Activated CD8-positive, alpha-beta T cell treated with anti-CD3 and anti-CD28 coated beads, Interleukin-2, amount 10 ng/mL, durations not matched to agents 7 days and 5 days (primary cell): ENCODE results near the gene AFAP1L2. TPM values are rescaled to one million over a fixed set of nuclear protein-coding genes. Genes with fewer than 3 reads are reported as not detected.

Source experiments
- ATAC-seq: fragments of 150-1000 bp; cut with Tn5 transposase; one replicate; pipeline ENCODE4 v1.10.0; 2021; ENCODE audit warnings: moderate library complexity
- CTCF ChIA-PET: fragments of 350-600 bp; sonication (Branson Sonifier 250); formaldehyde crosslinking; loops from one replicate; lab custom pipeline; 2021; ENCODE audit warnings: antibody characterized with exemption; lab: Charles Lee
- POLR2A ChIA-PET: fragments of 350-600 bp; sonication (Branson Sonifier 250); formaldehyde crosslinking; loops from one replicate; lab custom pipeline; 2021; ENCODE audit warnings: antibody characterized with exemption; lab: Charles Lee
- DNase-seq: peaks from one replicate; pipeline ENCODE4 v3.0.0-alpha.2; 2020
- H3K27ac Mint-ChIP-seq: one replicate; pipeline ENCODE4 v1.8.0; 2021; ENCODE audit warnings: mild to moderate bottlenecking, mixed read lengths
- H3K27me3 Mint-ChIP-seq: one replicate; pipeline ENCODE4 v1.8.0; 2021; ENCODE audit warnings: low read depth, mixed read lengths
- H3K36me3 Mint-ChIP-seq: one replicate; pipeline ENCODE4 v1.8.0; 2021; ENCODE audit warnings: low read depth, mixed read lengths
- H3K4me1 Mint-ChIP-seq: one replicate; pipeline ENCODE4 v1.8.0; 2021; ENCODE audit warnings: low read depth, mixed read lengths
- H3K4me3 Mint-ChIP-seq: one replicate; pipeline ENCODE4 v1.8.0; 2021; ENCODE audit warnings: mild to moderate bottlenecking, mixed read lengths
- H3K9me3 Mint-ChIP-seq: one replicate; pipeline ENCODE4 v1.8.0; 2022; ENCODE audit warnings: mixed read lengths; ENCODE audit not compliant: insufficient read depth
- total RNA-seq, 2 experiments: library from RNA; stranded (reverse); gene quantifications; one replicate each; pipeline ENCODE4 v1.2.3, GENCODE V29; 2021

Gene AFAP1L2
- total RNA-seq, 2 experiments from 2014 or later = 4.0 to 4.8 TPM

- peak; percentile 59 for ATAC-seq
- no peaks in the 10 kb centered on the region for H3K9me3 Mint-ChIP-seq
- peak; percentile 85 for DNase-seq
- ChIA-PET CTCF (interaction anchor here (0.6 to 3.3 kb wide), 100 partner anchors 8 to 825 kb away, joined by 3 to 74 read pairs (median 5); partner anchors contain the start of genes CCDC186 and FHIP2A), POLR2A (interaction anchor here (0.9 to 1.3 kb wide), 3 partner anchors 155 to 237 kb away, joined by 3 to 8 read pairs (median 5); no protein-coding TSS in a partner anchor)
- H3K4me1 Mint-ChIP-seq = peaks cover 13% of the 10 kb centered on the region
- H3K27ac Mint-ChIP-seq = peak overlapping the region; percentile 69
- H3K4me3 Mint-ChIP-seq = peak overlapping the region; percentile 87
- H3K36me3 Mint-ChIP-seq = peaks cover 4% of the 10 kb centered on the region
- H3K27me3 Mint-ChIP-seq = no peaks in the 10 kb centered on the region
Measured at GRCh38 chr10:114304017-114304570, 100.2 kb downstream of the AFAP1L2 start.

- no peaks in the 10 kb centered on the region for H3K9me3 Mint-ChIP-seq
- H3K36me3 Mint-ChIP-seq = peaks cover 4% of the 10 kb centered on the region
- DNase-seq (no peak), ATAC-seq (no peak)
- H3K4me1 Mint-ChIP-seq = peaks cover 13% of the 10 kb centered on the region
- no peaks in the 10 kb centered on the region for H3K27me3 Mint-ChIP-seq
- H3K27ac Mint-ChIP-seq = no peak overlapping the region
- CTCF ChIA-PET = interaction anchor here (0.6 to 3.3 kb wide), 90 partner anchors 8 to 826 kb away, joined by 3 to 74 read pairs (median 6); partner anchors contain the start of genes CCDC186 and FHIP2A
- POLR2A ChIA-PET = interaction anchor here (1.1 to 1.3 kb wide), 2 partner anchors 155 to 223 kb away, joined by 5 to 8 read pairs; no protein-coding TSS in a partner anchor
- peak overlapping the region; percentile 87 for H3K4me3 Mint-ChIP-seq
Measured at GRCh38 chr10:114303556-114303955, 100.7 kb downstream of the AFAP1L2 start.

- no peaks in the 10 kb centered on the region for H3K27me3 Mint-ChIP-seq
- no peak overlapping the region for H3K27ac Mint-ChIP-seq
- ATAC-seq (no peak), DNase-seq (no peak)
- no peak overlapping the region for H3K4me3 Mint-ChIP-seq
- H3K36me3 Mint-ChIP-seq = peaks cover 11% of the 10 kb centered on the region
- peaks cover 13% of the 10 kb centered on the region for H3K4me1 Mint-ChIP-seq
- ChIA-PET CTCF (interaction anchor here (0.6 to 3.3 kb wide), 8 partner anchors 16 to 491 kb away, joined by 3 to 64 read pairs (median 12); partner anchors contain the start of gene CCDC186), POLR2A (no interaction called here)
- no peaks in the 10 kb centered on the region for H3K9me3 Mint-ChIP-seq
Measured at GRCh38 chr10:114301951-114302710, 102.2 kb downstream of the AFAP1L2 start.

- DNase-seq = no peak
- no peak overlapping the region for H3K27ac Mint-ChIP-seq
- H3K4me1 Mint-ChIP-seq = peaks cover 13% of the 10 kb centered on the region
- H3K27me3 Mint-ChIP-seq = no peaks in the 10 kb centered on the region
- ATAC-seq = no peak
- POLR2A ChIA-PET = no interaction called here
- peaks cover 4% of the 10 kb centered on the region for H3K9me3 Mint-ChIP-seq
- CTCF ChIA-PET = no interaction called here
- H3K4me3 Mint-ChIP-seq = no peak overlapping the region
- peaks cover 20% of the 10 kb centered on the region for H3K36me3 Mint-ChIP-seq
Measured at GRCh38 chr10:114301177-114301576, 103.1 kb downstream of the AFAP1L2 start.

GRCh38 chr10:114300036-114300645, 104.2 kb downstream of the AFAP1L2 start:
- ATAC-seq (no peak), DNase-seq (no peak)
- Mint-ChIP-seq H3K4me3 (no peak overlapping the region), H3K9me3 (peaks cover 13% of the 10 kb centered on the region), H3K36me3 (peaks cover 30% of the 10 kb centered on the region), H3K4me1 (peaks cover 13% of the 10 kb centered on the region), H3K27me3 (no peaks in the 10 kb centered on the region), H3K27ac (no peak overlapping the region)
- ChIA-PET CTCF (no interaction called here), POLR2A (no interaction called here)

- CTCF ChIA-PET = no interaction called here
- Mint-ChIP-seq H3K4me1 (no peaks in the 10 kb centered on the region), H3K9me3 (peaks cover 21% of the 10 kb centered on the region), H3K27me3 (no peaks in the 10 kb centered on the region), H3K4me3 (no peak overlapping the region), H3K27ac (no peak overlapping the region), H3K36me3 (peaks cover 37% of the 10 kb centered on the region)
- no peak for DNase-seq
- ATAC-seq = no peak
- POLR2A ChIA-PET = no interaction called here
Measured at GRCh38 chr10:114297136-114297705, 107.1 kb downstream of the AFAP1L2 start.

GRCh38 chr10:114295393-114295792, 108.9 kb downstream of the AFAP1L2 start:
- no peak overlapping the region for H3K27ac Mint-ChIP-seq
- H3K9me3 Mint-ChIP-seq = peaks cover 21% of the 10 kb centered on the region
- CTCF ChIA-PET = interaction anchor here (1.3 kb wide), 1 partner anchor 9 kb away, joined by 4 read pairs; no protein-coding TSS in a partner anchor
- H3K36me3 Mint-ChIP-seq = peaks cover 37% of the 10 kb centered on the region
- DNase-seq = no peak
- no peak overlapping the region for H3K4me3 Mint-ChIP-seq
- H3K4me1 Mint-ChIP-seq = no peaks in the 10 kb centered on the region
- ATAC-seq = no peak
- POLR2A ChIA-PET = no interaction called here
- H3K27me3 Mint-ChIP-seq = no peaks in the 10 kb centered on the region

GRCh38 chr10:114294549-114294948, 109.8 kb downstream of the AFAP1L2 start:
- peaks cover 36% of the 10 kb centered on the region for H3K36me3 Mint-ChIP-seq
- H3K27me3 Mint-ChIP-seq = no peaks in the 10 kb centered on the region
- CTCF ChIA-PET = interaction anchor here (1.0 kb wide), 1 partner anchor 9 kb away, joined by 4 read pairs; no protein-coding TSS in a partner anchor

GRCh38 chr10:114293075-114293474, 111.2 kb downstream of the AFAP1L2 start:
- Mint-ChIP-seq H3K27ac (no peak overlapping the region), H3K36me3 (peaks cover 33% of the 10 kb centered on the region), H3K9me3 (peaks cover 21% of the 10 kb centered on the region), H3K4me1 (peaks cover 11% of the 10 kb centered on the region), H3K4me3 (no peak overlapping the region), H3K27me3 (no peaks in the 10 kb centered on the region)
- ChIA-PET CTCF (no interaction called here), POLR2A (no interaction called here)
- DNase-seq (no peak), ATAC-seq (no peak)

More at GRCh38 chr10:114294549-114294948, 109.8 kb downstream of the AFAP1L2 start:
- peaks cover under 1% of the 10 kb centered on the region for H3K4me1 Mint-ChIP-seq
- H3K9me3 Mint-ChIP-seq = peaks cover 21% of the 10 kb centered on the region
- no peak overlapping the region for H3K4me3 Mint-ChIP-seq
- no peak overlapping the region for H3K27ac Mint-ChIP-seq
- POLR2A ChIA-PET = no interaction called here
- ATAC-seq (no peak), DNase-seq (no peak)

GRCh38 chr10:114291516-114291915, 112.8 kb downstream of the AFAP1L2 start:
- Mint-ChIP-seq H3K4me3 (no peak overlapping the region), H3K36me3 (peaks cover 20% of the 10 kb centered on the region), H3K27ac (no peak overlapping the region), H3K4me1 (peaks cover 12% of the 10 kb centered on the region), H3K9me3 (peaks cover 21% of the 10 kb centered on the region), H3K27me3 (peaks cover 2% of the 10 kb centered on the region)
- DNase-seq (no peak), ATAC-seq (no peak)
- POLR2A ChIA-PET = no interaction called here
- CTCF ChIA-PET = interaction anchor here (0.8 kb wide), 1 partner anchor 12 kb away, joined by 3 read pairs; no protein-coding TSS in a partner anchor

GRCh38 chr10:114291076-114291475, 113.2 kb downstream of the AFAP1L2 start:
- Mint-ChIP-seq H3K27me3 (peaks cover 2% of the 10 kb centered on the region), H3K9me3 (peaks cover 16% of the 10 kb centered on the region), H3K27ac (no peak overlapping the region), H3K4me1 (peaks cover 12% of the 10 kb centered on the region), H3K4me3 (no peak overlapping the region), H3K36me3 (peaks cover 16% of the 10 kb centered on the region)
- CTCF ChIA-PET = interaction anchor here (0.8 kb wide), 1 partner anchor 13 kb away, joined by 3 read pairs; no protein-coding TSS in a partner anchor
- ATAC-seq = no peak
- POLR2A ChIA-PET = no interaction called here
- DNase-seq = no peak
